ENCODE results near the gene RPGRIP1L.

DNA sequence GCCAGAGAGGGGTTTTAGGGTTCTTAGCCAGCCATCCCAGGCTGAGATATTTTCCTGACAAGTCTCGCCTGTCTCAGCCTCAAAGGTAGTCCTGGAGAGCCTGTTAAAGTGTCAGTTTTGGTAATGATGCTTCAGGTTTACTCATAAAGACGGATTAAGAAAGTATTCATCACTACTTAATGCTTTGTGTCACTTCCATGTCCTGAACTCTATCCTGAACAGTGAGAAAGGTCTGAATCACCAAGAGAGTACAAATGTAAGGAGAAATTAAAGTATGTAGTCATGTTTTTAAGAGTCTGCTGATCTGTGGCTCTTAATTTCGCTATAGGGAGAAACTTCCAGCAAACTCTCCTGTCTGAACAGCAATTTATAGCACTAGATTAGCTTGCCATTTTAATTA lies 14.0 kb downstream of the RPGRIP1L start:
- TF ChIP-seq, protein P1, sequence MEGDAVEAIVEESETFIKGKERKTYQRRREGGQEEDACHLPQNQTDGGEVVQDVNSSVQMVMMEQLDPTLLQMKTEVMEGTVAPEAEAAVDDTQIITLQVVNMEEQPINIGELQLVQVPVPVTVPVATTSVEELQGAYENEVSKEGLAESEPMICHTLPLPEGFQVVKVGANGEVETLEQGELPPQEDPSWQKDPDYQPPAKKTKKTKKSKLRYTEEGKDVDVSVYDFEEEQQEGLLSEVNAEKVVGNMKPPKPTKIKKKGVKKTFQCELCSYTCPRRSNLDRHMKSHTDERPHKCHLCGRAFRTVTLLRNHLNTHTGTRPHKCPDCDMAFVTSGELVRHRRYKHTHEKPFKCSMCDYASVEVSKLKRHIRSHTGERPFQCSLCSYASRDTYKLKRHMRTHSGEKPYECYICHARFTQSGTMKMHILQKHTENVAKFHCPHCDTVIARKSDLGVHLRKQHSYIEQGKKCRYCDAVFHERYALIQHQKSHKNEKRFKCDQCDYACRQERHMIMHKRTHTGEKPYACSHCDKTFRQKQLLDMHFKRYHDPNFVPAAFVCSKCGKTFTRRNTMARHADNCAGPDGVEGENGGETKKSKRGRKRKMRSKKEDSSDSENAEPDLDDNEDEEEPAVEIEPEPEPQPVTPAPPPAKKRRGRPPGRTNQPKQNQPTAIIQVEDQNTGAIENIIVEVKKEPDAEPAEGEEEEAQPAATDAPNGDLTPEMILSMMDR (conservative IDR thresholded peaks at IDR 0.05; ENCODE audit: low read depth, low read length): no peak
- no peak for TF ChIP-seq EZH2 (IDR thresholded peaks at IDR 0.05; ENCODE audit: borderline replicate concordance, low read depth, low read length, poor library complexity, severe bottlenecking)

All from A673 (cell line).